SK-N-SH (cell line): ENCODE measurements around the gene RASGRF1. TPM values are rescaled to one million over a fixed set of nuclear protein-coding genes. Genes with fewer than 3 reads are reported as not detected.

Experiments used
- CTCF ChIA-PET: fragments of 300-600, 350-600 bp; formaldehyde crosslinking; extraction: SDS; loops from one replicate; lab custom pipeline; 2021; lab: Yijun Ruan, JAX
- POLR2A ChIA-PET: fragments of 350-600 bp; sonication (Branson Sonifier 250); formaldehyde crosslinking; extraction: SDS; loops from one replicate; lab custom pipeline; 2020; ENCODE audit warnings: antibody characterized with exemption, inconsistent platforms; lab: Yijun Ruan, JAX
- DNase-seq: peaks from one replicate; pipeline ENCODE4 v3.0.0; 2012
- H2AFZ ChIP-seq: fragments of 200-600 bp; sonication (generic); 2 replicates; pipeline ENCODE4 v1.8.1; 2016; ENCODE audit warnings: antibody characterized with exemption, mild to moderate bottlenecking, low read depth
- H3F3A ChIP-seq: fragments of 200-600 bp; sonication (generic); replicated peaks from 2 replicates; pipeline ENCODE3; 2016; ENCODE audit warnings: antibody characterized with exemption, mild to moderate bottlenecking; ENCODE audit not compliant: insufficient read depth
- H3K27ac ChIP-seq, 2 experiments: fragments of 200-500 bp in 1 of 2; fragments of 200-600 bp in 1 of 2; sonication (Bioruptor generic) in 1 of 2; sonication (generic), shearing (Covaris generic) in 1 of 2; 2 replicates each; pipeline versions ENCODE4 v1.5.1 to v1.6.1; 2014 to 2016; ENCODE audit warnings: low read depth in 2 of 2, inconsistent platforms in 1 of 2, low read length in 1 of 2, mild to moderate bottlenecking in 1 of 2, mixed read lengths in 1 of 2
- H3K27me3 ChIP-seq: fragments of 200-600 bp; sonication (generic), shearing (Covaris generic); 2 replicates; pipeline ENCODE4 v1.6.1; 2016; ENCODE audit warnings: mixed run types; ENCODE audit not compliant: insufficient read depth
- H3K36me3 ChIP-seq, 2 experiments: fragments of 200-500 bp in 1 of 2; fragments of 200-600 bp in 1 of 2; sonication (Bioruptor generic) in 1 of 2; sonication (generic) in 1 of 2; replicated peaks in 1 of 2; 2 replicates each; pipeline versions ENCODE3 to v1.5.1; 2014 to 2016; ENCODE audit warnings: low read length in 1 of 2, mild to moderate bottlenecking in 1 of 2; ENCODE audit not compliant: insufficient read depth in 2 of 2, control insufficient read depth in 1 of 2
- H3K4me1 ChIP-seq, 2 experiments: fragments of 200-500 bp in 1 of 2; fragments of 200-600 bp in 1 of 2; sonication (Bioruptor generic) in 1 of 2; sonication (generic), shearing (Covaris generic) in 1 of 2; 2 replicates each; pipeline versions ENCODE4 v1.5.1 to v1.6.1; 2014 to 2016; ENCODE audit warnings: low read depth in 1 of 2, low read length in 1 of 2, mixed run types in 1 of 2; ENCODE audit not compliant: insufficient read depth in 2 of 2, control insufficient read depth in 1 of 2
- H3K4me2 ChIP-seq: fragments of 200-600 bp; sonication (generic), shearing (Covaris generic); 2 replicates; pipeline ENCODE4 v1.6.1; 2017; ENCODE audit warnings: mixed run types
- H3K4me3 ChIP-seq, 2 experiments: fragments of 200-500 bp in 1 of 2; fragments of 200-600 bp in 1 of 2; sonication (Bioruptor generic) in 1 of 2; sonication (generic), shearing (Covaris generic) in 1 of 2; 2 replicates each; pipeline versions ENCODE4 v1.5.1 to v1.8.1; 2014 to 2016; ENCODE audit warnings: low read depth in 2 of 2, inconsistent platforms in 1 of 2, low read length in 1 of 2, mild to moderate bottlenecking in 1 of 2, mixed read lengths in 1 of 2, moderate library complexity in 1 of 2
- H3K79me2 ChIP-seq: fragments of 200-600 bp; sonication (generic); 2 replicates; pipeline ENCODE4 v1.8.1; 2017; ENCODE audit warnings: mild to moderate bottlenecking; ENCODE audit not compliant: insufficient read depth
- H3K9ac ChIP-seq: fragments of 200-600 bp; sonication (generic); 2 replicates; pipeline ENCODE4 v1.6.1; 2017; ENCODE audit warnings: mixed run types
- H3K9me2 ChIP-seq: fragments of 200-600 bp; sonication (generic); 2 replicates; pipeline ENCODE4 v1.6.1; 2017; ENCODE audit warnings: mixed run types
- H3K9me3 ChIP-seq: fragments of 200-600 bp; sonication (generic); 2 replicates; pipeline ENCODE4 v1.6.1; 2017; ENCODE audit warnings: mixed run types, mild to moderate bottlenecking, moderate library complexity
- H4K20me1 ChIP-seq: fragments of 200-600 bp; sonication (generic); 2 replicates; pipeline ENCODE4 v1.6.1; 2017; ENCODE audit warnings: mild to moderate bottlenecking, mixed run types; ENCODE audit not compliant: insufficient read depth
- CTCF ChIP-seq: fragments of 200-600 bp; sonication (generic); IDR thresholded peaks from 2 replicates; pipeline ENCODE4 v1.6.1; 2017; ENCODE audit warnings: antibody characterized with exemption, mild to moderate bottlenecking, moderate library complexity
- EP300 ChIP-seq, 2 experiments: IDR thresholded peaks; 2 replicates each; pipeline versions ENCODE4 v1.4.0 to v1.6.1; 2012; ENCODE audit warnings: borderline replicate concordance in 1 of 2, low read depth in 1 of 2, low read length in 1 of 2
- EZH2phosphoT487 ChIP-seq: fragments of 200-600 bp; sonication (generic); IDR thresholded peaks from 2 replicates; pipeline ENCODE4 v1.6.1; 2017; ENCODE audit warnings: low read depth, mixed run types, mild to moderate bottlenecking, antibody characterized with exemption, moderate library complexity, borderline replicate concordance
- FOXJ3 ChIP-seq: sonication (generic); formaldehyde crosslinking; IDR thresholded peaks from 2 replicates; pipeline ENCODE4 v1.5.1; 2020; ENCODE audit warnings: mild to moderate bottlenecking, missing genetic modification reagents
- MAX ChIP-seq: IDR thresholded peaks from 2 replicates; pipeline ENCODE4 v1.4.0; 2012; ENCODE audit warnings: low read depth
- NRF1 ChIP-seq: IDR thresholded peaks from 2 replicates; pipeline ENCODE4 v1.6.1; 2012; ENCODE audit warnings: low read depth, mild to moderate bottlenecking, low read length
- RAD21 ChIP-seq: IDR thresholded peaks from 2 replicates; pipeline ENCODE4 v1.6.1; 2012; ENCODE audit warnings: mild to moderate bottlenecking, low read length
- REST ChIP-seq: IDR thresholded peaks from 2 replicates; pipeline ENCODE4 v1.6.1; 2012; ENCODE audit warnings: mild to moderate bottlenecking, low read depth, low read length, moderate library complexity
- RFX5 ChIP-seq: IDR thresholded peaks from 2 replicates; pipeline ENCODE4 v1.6.1; 2012; ENCODE audit warnings: mild to moderate bottlenecking, improper control_type of control experiment, low read length
- SIN3A ChIP-seq: IDR thresholded peaks from 2 replicates; pipeline ENCODE4 v1.6.1; 2012; ENCODE audit warnings: low read depth, mild to moderate bottlenecking, low read length, moderate library complexity, borderline replicate concordance
- SMC3 ChIP-seq: IDR thresholded peaks from 2 replicates; pipeline ENCODE4 v1.6.1; 2012; ENCODE audit warnings: low read depth, low read length, improper control_type of control experiment
- USF2 ChIP-seq: fragments of 150-350 bp; IDR thresholded peaks from 2 replicates; pipeline ENCODE4 v1.6.1; 2017; ENCODE audit warnings: antibody characterized with exemption, low read length, low read depth, borderline replicate concordance
- YY1 ChIP-seq: IDR thresholded peaks from 2 replicates; pipeline ENCODE4 v1.4.0; 2012; ENCODE audit warnings: low read depth, mild to moderate bottlenecking
- WGBS: methylation state at CpG from one replicate; pipeline ENCODE4 v1.1.6; 2017; ENCODE audit warnings: low lambda C conversion rate; 5-methylcytosine and 5-hydroxymethylcytosine counted together
- polyA plus RNA-seq, 3 experiments: library from polyadenylated mRNA; depleted of rRNA; stranded (reverse); fragments of >200 nt; gene quantifications; 2 replicates each; pipeline ENCODE4 v1.2.3, GENCODE V29; 2012
- TF ChIP-seq, protein P1 (sequence below): IDR thresholded peaks from 2 replicates; pipeline ENCODE4 v1.4.0; 2012; ENCODE audit warnings: low read depth, borderline replicate concordance
- TF ChIP-seq, protein P2 (sequence below): IDR thresholded peaks from 2 replicates; pipeline ENCODE4 v1.4.0; 2012; ENCODE audit warnings: low read depth, borderline replicate concordance

Gene RASGRF1
- polyA plus RNA-seq, 1 of the 3 experiments (the other 2 are of a cell fraction), result 0.10 TPM

DNA sequence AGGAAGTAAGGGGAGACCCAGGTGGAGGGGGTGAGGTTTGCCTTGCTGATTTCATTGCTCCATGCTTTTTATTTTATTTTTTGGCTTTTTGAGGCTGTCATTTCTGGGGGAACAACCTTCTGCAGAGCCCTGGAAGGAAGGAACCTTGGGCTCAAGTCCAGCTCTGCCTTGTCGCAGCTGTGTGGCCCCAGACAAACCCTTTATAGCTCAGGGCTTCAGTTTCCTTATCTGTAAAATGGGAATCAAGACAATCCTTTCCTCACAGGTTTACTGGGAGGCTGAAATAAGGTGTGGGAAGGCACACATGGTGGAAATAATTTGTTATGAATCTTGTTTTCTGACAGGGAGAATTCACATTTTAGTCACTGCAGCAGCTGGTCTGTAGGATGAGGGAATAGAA lies 100.3 kb downstream of the RASGRF1 start (continued):
- TF ChIP-seq EZH2phosphoT487, result no peak
- TF ChIP-seq NRF1, result no peak
- TF ChIP-seq SIN3A, result no peak
- TF ChIP-seq, protein P1, sequence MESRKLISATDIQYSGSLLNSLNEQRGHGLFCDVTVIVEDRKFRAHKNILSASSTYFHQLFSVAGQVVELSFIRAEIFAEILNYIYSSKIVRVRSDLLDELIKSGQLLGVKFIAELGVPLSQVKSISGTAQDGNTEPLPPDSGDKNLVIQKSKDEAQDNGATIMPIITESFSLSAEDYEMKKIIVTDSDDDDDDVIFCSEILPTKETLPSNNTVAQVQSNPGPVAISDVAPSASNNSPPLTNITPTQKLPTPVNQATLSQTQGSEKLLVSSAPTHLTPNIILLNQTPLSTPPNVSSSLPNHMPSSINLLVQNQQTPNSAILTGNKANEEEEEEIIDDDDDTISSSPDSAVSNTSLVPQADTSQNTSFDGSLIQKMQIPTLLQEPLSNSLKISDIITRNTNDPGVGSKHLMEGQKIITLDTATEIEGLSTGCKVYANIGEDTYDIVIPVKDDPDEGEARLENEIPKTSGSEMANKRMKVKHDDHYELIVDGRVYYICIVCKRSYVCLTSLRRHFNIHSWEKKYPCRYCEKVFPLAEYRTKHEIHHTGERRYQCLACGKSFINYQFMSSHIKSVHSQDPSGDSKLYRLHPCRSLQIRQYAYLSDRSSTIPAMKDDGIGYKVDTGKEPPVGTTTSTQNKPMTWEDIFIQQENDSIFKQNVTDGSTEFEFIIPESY, result no peak
- TF ChIP-seq EP300 (IDR thresholded peaks at IDR 0.05; ENCODE audit: borderline replicate concordance in 1 of 2, low read depth in 1 of 2, low read length in 1 of 2), result no peak

DNA sequence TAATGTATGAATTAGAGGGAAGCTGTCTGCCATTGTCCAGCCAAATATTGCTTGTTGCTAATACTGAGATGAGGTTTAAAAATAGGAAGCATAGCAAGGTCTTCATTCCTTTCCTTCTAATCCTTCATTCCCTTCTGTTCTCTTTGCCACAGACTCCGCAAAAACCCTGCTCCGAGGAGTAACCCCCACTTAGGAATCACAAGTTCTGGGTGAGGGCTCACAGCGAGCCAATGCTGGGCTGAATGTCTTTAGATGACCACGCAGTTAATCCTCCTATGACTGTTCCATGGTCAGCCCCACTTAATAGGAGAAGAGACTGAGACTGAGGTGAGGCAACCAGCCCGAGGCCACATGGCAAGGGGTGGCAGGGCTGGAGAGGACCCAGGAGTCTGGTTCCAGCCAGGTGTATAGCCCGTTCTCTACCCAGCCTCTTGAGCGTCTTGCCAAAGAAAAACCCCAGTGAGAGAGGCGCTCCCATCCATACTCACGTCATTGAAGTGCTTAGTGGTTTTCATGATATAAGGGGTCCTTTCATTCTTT lies 100.8 kb downstream of the RASGRF1 start:
- Histone ChIP-seq H3K9me3 (no peaks in the 10 kb centered on the region), H3K27ac (no peak overlapping the region), H3K4me3 (no peak overlapping the region), H3K9me2 (no peaks in the 10 kb centered on the region), H3K4me1 (peaks cover 0 to 6% of the 10 kb centered on the region in 2 experiments; a peak in 2 of 4 replicates), H4K20me1 (no peaks in the 10 kb centered on the region), H3K79me2 (no peaks in the 10 kb centered on the region), H3F3A (peaks cover 6% of the 10 kb centered on the region), H3K9ac (no peak overlapping the region), H2AFZ (no peak overlapping the region), H3K4me2 (no peak overlapping the region), H3K27me3 (no peaks in the 10 kb centered on the region)
- DNase-seq, result no peak
- ChIA-PET POLR2A (no interaction called here), CTCF (interaction anchor here (1.0 to 1.8 kb wide), 2 partner anchors 11 to 38 kb away, joined by 3 to 9 read pairs; no protein-coding TSS in a partner anchor)
- 93% methylated on average over 9 of the region's 9 CpGs for WGBS
- TF ChIP-seq RFX5, result no peak
- no peak for TF ChIP-seq CTCF
- TF ChIP-seq SMC3, result no peak
- TF ChIP-seq, protein P2, sequence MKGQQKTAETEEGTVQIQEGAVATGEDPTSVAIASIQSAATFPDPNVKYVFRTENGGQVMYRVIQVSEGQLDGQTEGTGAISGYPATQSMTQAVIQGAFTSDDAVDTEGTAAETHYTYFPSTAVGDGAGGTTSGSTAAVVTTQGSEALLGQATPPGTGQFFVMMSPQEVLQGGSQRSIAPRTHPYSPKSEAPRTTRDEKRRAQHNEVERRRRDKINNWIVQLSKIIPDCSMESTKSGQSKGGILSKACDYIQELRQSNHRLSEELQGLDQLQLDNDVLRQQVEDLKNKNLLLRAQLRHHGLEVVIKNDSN, result no peak
- no peak for TF ChIP-seq USF2
- TF ChIP-seq NRF1, result no peak
- TF ChIP-seq EP300 (IDR thresholded peaks at IDR 0.05; ENCODE audit: borderline replicate concordance in 1 of 2, low read depth in 1 of 2, low read length in 1 of 2), result no peak
- no peak for TF ChIP-seq MAX
- no peak for TF ChIP-seq YY1
- no peak for TF ChIP-seq EZH2phosphoT487
- no peak for TF ChIP-seq SIN3A
- TF ChIP-seq RAD21, result no peak
- no peak for TF ChIP-seq REST
- TF ChIP-seq FOXJ3, result no peak
- TF ChIP-seq, all 33 proteins: peak for 0
- no peaks in the 10 kb centered on the region for H3K36me3 ChIP-seq
